GM21576 (cell line): Measurements from ENCODE around the gene EPHB2.
A peak's percentile ranks its signal among the peaks of the same experiment; 100 is the strongest.

Experiments
- ATAC-seq: cut with Tn5 transposase; IDR thresholded peaks from one replicate; pipeline ENCODE4 v1.9.1; 2021; ENCODE audit warnings: mild to moderate bottlenecking, moderate library complexity; ENCODE audit not compliant: unreplicated experiment

EPHB2 gene

DNA sequence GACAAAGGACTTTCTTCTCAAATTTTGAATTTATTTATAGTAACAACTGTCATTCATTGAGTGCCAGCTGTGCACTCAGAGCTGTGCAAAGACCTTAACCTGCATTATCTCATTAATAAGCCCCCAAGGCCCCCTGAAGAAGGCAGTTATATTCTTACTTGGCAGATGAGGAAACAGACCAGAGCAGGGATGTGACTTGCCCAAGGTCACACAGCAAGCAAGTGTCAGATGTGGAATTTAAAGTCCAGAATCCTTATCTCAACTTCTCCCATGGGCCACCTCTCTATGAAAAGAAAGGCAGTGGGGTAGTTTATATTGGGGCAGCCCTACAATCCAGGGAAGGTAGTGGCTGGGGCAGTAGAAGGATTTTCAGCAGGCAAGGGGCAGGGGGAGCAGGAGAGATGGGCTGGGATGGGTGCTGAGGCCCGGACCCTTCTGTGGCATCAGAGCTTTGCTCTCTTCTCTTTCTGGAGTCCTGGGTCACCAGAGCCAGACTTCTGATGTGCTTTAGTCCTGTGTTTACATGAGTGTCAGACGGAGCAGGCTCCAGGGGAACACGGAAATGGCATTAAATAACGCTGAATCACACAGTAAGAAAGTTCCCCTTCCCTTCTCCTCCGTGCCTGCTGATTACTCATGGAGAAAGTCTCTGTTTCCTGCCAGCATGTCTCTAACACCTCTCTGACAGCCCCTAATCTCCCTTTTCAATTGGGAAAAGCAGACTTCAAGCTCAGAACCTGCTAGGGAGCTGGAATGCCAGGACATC, 39.5 kb downstream of the EPHB2 start:
- no peak for ATAC-seq

DNA sequence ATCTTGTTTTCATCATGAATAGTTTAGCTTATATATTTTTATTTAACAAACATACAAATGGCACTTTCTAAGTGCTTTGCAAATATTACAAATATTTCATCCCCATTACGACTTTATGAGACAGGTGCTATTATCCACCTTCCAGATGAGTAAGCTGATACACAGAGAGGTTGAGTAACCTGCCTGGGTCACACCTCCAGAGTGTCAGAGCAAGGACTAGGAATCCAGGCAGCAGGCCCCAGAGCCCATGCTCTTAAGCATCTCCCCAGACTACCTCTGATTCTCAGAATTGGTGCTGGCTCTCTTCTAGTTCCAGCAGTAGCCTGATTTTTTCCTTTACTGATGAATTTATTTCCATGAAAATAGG, 40.0 kb downstream of the EPHB2 start:
- no peak for ATAC-seq

DNA sequence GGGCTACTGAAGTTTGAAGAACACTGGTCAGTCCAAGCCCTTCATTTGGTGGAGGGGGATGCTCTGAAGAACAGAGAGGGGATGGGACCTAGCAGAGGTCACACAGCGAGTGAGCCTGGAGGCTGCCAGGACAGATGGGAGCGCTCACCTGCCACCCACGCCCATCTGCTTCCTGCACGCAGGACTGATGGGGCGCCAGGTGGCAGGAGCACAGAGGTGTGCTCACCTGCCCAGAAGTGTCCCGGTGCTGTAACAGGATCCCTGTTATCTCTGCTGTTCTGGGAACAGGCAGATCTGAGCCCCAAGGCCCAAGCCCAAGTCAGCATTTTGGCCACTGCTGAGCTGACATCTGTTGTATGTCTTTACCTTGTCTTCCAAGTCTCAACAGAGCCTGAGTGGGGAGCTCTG, 40.5 kb downstream of the EPHB2 start:
- ATAC-seq: no peak

DNA sequence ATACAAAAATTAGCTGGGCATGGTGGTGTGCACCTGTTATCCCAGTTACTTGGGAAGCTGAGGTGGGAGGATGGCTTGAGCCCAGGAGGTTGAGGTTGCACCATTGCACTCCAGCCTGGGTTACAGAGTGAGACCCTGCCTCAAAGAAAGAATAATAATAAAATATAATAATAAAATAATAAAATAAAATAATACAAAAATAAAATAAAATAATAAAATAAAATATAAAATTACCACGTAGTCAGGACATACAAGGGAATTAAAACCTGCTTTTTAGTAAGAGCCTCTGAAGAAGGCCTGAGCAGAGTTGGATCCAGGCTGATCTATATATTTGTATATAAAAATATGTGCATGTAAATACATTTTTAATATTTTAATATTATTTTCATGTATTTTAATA, 41.7 kb downstream of the EPHB2 start:
- ATAC-seq: no peak

DNA sequence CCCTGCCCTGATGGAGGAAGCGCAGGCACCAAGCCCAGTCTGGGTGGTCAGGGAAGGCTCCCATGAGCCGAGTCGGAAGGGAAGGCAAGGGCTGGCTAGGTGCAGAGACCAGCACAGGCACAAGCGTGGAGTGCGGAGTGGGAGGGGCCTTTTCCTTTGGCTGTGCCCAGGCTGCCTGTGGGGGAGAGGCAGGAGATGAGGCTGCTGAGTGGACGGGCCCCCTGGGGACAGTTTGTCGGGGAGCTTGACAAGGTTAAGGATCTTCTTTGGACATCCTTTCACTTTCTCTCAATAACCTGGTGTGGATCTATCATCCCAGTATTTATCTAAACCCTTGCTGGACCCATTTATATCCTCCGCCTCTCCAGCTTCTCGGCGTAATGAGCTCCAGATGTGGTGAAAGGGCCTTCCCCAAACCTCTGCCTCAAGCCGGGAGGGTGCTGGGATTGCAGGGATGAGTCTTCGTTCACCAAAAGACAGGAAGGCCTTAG, 42.9 kb downstream of the EPHB2 start:
- ATAC-seq: no peak

DNA sequence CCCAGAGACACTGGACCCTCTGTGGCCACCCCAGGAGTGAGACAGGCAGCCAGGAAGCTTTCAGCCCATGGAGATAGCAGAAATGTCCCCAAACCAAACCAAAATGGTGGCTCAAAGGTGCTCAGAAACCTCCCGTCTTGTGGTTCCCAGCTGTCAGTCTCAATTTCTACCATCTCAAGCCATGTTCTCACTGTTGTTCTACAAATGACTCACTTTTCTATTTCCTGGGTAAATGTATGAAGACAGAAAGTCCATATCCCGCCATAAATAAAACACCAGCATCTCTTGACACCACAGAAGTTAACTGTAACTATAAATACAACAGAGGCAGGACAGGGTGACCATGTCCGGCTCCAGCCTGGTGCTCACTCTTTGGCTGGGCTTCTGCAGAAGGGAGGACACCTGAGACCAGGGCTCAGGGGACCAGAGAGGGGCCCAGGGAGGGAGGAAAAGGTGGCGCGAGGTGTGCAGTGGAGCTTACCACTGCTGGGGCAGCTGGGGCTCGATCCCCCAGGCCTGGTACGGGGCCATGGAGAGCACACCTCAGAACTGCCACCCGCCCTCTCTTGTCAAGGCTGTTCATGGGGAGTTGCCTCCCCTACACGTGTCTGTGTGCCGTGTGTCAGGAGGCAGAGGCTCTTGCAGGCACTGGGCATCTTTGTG, 43.6 kb downstream of the EPHB2 start:
- peak; percentile 61 for ATAC-seq

DNA sequence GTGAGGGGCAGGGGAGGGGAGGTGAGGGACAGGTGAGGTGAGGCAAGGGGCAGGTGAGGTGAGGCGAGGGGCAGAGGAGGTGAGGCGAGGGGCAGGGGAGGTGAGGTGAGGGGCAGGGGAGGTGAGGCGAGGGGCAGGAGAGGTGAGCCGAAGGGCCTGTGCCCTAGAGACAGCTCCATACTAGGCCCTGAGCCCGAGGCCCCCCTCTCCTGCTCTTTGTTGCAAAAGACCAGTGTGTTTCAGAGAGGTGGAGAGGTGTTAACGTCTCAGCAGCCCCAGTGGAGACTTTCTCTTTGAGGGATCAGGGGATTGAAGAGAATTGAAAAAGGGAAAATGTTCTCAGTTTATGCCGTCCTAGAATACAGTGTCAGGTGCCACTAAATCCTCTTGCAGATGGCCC, 44.2 kb downstream of the EPHB2 start:
- no peak for ATAC-seq

DNA sequence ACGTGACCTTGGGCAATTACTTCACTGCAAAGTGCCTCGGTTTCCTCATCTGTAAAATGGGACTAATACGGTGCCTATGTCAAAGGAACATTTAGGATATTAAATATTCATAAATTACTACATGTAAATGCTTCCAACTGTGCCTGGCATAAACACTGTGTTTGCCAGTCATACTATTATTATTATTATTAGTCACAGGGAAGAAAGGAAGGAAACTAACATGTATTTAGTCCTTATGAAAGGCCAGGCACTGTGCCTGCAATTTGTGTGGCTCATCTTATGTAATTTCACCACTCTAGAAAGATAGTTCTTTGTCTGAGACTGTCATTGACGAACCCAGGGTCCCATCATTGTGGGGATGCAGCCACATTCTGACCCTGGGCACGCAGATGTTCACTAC, 45.0 kb downstream of the EPHB2 start:
- no peak for ATAC-seq

DNA sequence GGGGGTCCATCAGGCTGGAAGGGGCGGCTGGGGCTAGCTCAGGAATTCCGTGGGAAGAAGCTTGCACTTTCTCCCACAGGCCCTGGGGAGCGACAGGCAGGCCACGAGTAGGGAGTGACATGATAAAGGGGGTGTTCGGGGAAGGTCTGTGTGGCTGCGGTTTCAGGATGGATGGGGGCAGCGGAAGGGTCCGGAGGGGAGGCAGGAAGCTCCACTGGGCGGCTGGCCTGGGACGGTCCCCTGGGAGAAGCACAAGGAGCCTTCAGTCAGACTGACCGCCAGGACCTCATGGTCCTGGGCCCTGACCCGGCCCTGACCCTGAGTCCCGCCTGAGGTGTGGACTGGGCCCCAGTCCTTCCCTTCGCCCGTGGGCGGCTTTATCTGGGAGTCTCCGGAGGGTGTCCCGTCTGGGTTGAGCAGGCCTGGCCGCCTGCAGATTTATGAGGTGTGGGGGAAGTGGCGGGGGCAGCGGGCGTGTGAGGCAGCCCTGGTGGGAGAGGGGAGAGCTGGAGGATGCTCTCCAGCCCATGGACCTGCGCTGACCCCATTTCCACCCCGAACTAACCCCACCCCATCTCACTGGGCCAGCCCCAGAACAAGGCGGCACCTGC, 45.6 kb downstream of the EPHB2 start:
- ATAC-seq: no peak

DNA sequence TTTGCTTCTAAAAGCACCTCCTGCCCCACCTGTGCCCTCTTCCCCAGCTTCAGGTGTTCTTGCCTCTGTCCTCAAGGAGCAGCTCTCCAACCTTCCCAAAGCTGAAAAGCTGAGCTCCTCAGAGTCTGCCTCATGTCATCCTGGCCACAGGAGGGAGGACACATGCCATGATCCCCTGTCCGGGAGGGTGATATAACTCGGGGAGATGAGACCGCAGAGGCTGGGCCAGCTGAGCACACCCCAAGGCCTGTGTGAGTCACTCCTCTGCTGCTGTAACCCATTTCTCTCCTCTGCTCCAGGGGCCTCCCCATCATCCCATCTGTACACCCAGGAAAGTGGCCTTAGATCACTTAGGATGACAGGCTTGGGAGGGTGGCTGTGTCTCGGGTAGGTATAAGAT, 49.8 kb downstream of the EPHB2 start:
- no peak for ATAC-seq

DNA sequence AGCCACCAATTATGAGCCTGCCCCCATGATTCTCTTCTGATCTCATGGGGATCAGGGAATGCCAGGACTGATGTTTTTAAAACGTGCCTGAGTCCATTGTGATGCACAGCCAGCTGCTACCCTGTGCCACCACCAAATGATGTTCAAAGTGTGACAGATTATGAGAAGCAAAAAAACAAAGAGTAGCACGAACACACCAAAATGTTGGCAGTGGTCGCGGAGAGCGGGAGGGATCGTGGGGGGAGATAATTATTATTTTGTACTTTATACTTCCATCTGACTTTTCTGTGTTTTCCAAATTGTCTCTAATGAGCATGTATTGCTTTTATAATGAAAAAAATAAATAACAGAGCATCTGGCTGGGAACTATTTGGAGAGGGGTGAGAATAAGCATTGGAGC, 50.5 kb downstream of the EPHB2 start:
- ATAC-seq: no peak

DNA sequence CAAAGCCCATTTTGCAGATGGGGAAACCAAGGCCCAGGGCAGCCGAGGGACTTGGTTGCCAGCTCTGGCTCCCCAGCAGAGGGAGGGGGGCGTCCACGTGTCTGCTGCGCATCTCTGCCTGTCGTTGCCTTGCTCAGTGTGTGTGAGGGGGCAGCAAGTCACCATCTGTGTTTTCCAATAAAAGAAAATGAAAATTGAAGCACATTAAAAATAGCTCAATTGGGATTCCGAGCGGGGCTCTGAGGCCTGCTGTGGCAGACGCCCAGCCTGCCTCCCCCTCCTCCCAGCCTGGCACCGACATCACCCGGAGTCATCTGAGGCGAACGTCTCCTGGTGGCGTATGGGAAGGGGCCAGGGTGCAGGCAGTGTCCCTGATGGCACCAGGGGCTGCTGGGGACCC, 51.2 kb downstream of the EPHB2 start:
- no peak for ATAC-seq

DNA sequence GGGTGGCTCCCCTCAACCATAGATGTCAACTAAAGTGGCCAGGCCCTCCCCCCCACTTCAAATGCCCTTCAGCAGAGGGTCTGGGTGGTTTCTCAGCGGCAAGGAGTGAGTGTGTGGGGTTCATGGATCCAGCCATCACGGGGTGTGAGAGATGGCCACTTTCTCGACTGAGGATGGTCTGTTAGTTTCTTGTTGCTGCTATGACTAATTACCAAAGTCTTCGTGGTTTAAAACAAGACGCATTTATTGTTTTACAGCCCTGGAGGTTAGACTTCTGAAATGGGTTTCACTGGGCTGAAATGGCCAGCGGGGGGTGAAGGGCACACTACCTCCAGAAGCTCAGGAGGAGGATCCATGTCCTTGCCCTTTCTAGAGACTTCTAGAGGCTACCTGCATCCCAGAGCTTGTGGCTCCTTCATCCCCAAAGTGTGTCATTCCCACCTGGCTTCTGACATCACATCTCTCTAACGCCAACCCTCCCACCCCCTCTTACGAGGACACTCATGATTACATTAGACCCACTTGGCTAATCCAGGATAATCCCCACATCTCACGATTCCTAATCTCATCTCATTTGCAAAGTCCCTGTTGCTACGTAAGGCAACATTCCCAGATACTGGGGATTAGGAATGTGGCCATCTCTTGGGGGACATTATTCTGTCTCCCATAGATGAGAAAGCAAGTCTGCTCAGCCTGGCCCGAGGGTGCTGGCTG, 53.0 kb downstream of the EPHB2 start:
- ATAC-seq: no peak

DNA sequence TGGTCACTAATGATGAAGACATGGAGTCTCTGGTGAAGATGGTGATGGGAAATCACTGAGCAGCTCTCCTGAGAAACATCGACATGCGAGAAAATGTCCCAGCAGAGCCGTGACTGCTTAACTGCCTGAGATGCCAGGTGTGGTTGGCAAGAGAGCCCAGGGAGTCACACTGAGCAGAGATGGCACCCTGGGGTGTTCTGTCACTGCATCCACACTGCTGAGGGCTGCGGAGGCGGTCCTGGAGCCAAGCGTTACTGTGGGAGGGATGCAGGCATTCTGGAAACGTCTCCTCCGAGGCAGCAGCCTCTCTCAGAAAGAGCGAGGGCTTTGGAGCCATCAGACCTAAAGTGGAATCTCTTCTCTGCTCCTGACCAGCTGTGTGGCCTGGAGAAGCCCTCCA, 57.2 kb downstream of the EPHB2 start:
- no peak for ATAC-seq

DNA sequence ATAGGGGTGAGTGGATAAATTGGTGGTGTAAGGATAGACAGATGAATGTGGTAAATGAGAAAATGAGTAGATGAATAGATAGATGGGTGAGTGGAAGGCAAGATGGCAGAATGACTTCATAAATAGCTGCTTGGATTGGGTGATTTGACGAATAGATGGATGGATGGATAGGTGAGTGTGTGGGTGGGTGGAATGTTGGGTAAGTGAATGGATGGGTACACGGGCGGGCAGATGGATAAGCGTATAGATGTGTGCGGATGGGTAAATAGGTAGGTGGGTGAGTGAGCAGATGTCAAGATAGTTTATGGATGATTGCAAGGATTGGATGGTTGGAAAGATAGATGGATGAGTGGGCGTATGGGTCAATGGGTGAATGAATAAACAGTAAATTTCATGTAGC, 59.3 kb downstream of the EPHB2 start:
- no peak for ATAC-seq

DNA sequence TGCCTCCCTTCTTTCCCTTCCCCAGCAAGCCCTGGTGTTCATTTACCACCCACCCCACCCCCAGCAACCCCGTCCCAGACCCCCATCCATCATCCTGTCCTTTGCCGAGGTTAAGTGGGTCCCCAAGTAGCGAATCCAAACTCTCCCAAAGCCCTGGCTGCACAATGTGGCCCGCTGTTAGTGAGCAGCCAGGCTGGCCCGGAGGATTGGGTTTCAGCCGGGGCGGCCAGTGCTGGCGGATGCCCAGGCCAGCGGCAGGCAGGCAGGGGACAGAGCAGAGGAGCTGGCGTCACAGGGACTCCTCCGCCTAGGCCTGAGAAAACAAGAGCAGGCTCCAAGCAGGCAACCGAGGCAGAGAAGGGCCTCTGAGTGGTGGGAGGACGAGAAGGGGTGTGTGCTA, 61.4 kb downstream of the EPHB2 start:
- no peak for ATAC-seq

DNA sequence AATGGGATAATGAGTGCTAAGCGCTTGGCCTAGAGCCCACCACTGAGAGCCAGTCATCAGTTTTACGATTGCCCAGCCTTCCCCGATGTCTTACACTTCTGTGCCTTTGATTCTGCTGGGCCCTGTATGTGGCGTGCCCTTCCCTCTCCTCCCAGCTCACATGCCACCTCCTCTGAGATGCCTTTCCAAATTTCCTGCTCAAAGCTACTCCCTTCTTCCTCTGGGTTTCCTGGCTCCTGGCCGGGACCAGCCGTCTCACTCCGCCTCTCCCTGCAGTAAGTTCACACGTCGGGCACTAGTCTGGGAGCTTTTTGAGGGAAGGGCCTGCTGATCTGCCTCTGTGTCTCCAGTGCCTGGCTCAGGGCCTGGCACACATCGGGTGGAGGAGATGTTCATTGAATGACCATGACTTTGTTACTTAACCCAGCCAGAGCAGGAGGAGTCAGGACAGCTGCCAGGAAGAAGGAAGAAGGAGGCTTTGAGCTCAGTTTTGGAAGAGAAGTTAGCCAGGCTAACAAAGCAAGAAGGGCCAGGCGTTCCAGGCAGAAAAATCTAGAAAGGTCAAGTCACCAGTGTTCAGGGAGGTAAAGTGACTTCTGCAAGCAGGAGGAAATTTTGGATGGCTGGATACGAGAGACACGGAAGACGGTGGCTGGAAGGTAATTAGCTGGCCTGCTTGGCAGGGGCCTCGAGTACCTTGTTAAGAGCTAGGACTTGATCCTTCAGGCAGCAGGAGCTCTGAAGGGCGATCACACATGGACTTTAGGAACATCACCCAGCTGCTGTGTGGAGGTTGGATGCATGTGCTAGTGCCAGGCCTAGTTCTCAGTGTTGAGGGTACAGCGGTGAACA, 63.6 kb downstream of the EPHB2 start:
- ATAC-seq: no peak

DNA sequence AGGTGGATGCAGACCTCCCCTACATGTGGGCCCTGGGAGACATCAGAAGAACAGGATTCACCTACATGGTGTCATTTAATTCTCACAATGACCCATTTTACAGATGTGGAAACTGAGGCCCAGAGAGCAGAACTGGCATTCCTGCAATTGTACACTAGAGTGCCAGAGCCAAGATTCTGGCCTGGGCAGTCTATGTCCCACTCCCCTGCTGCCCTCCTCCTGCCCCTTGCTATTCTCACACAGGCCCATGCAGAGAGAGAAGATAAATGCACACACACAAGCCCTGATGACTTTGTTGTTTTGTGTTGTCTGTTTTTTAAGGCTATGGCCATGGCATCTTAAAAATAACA, 64.2 kb downstream of the EPHB2 start:
- no peak for ATAC-seq

DNA sequence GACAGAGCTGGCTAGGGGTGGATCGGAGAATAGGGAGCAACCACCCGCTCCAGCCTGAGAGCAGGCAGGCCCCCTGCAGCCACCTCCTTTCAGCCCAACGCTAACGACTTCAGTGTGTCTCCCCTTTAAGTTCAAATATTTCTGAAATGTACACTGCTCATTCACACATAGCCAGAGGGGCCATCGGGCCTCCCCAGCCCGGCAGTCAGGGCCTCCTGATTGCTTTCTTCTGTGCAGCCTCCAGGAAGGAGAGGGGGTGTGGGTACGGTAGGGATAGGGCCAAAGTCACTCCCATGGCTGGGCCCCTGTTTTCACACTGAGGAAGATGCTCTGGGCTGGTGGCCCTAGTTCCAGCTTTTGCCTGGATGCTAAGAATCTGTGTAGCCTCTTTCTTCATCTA, 64.8 kb downstream of the EPHB2 start:
- no peak for ATAC-seq

DNA sequence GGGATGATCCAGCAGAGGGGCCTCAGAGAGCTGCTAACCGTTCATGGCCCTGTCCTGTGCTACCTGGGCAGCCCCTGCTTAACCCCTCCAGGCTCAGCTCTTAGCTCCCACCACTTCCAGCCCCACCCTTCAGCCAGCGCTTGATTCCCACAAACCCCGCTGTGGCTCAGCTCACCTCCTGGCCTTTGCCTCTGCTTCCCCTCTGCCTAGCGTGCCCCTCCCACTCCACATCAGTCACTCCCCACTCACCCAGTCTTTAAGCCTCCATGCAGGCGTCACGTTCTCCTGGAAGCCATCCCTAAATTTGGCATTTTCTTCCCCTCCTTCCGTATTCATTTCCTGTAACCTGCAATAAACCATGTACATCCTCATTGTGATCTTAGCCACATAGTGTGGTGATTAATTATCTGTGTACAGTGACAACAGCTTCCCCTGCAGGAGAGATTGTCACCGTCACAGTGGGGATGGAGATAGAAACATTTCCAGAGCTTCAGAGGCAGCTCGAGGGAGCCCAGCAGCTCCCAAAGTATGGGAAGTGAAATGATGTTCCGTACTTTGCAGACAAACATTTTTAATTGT, 65.5 kb downstream of the EPHB2 start:
- ATAC-seq: no peak
